WTC11 (cell line): Measurements from ENCODE around the gene PCDH12. TPM values are rescaled to one million over a fixed set of nuclear protein-coding genes. Genes with fewer than 3 reads are reported as not detected.

Source experiments
- CBFB ChIP-seq: sonication (generic); formaldehyde crosslinking; IDR thresholded peaks from 2 replicates; pipeline ENCODE4 v1.8.1; 2022; ENCODE audit warnings: mild to moderate bottlenecking, low read depth, missing genetic modification reagents
- CREB1 ChIP-seq: sonication (generic); formaldehyde crosslinking; IDR thresholded peaks from 2 replicates; pipeline ENCODE4 v1.8.0; 2023; ENCODE audit warnings: mild to moderate bottlenecking, missing genetic modification reagents
- CREM ChIP-seq: sonication (generic); formaldehyde crosslinking; IDR thresholded peaks from 2 replicates; pipeline ENCODE4 v1.8.1; 2022; ENCODE audit warnings: mild to moderate bottlenecking, missing genetic modification reagents, moderate library complexity
- ELF4 ChIP-seq: sonication (generic); formaldehyde crosslinking; IDR thresholded peaks from 2 replicates; pipeline ENCODE4 v1.8.1; 2022; ENCODE audit warnings: low read depth, mild to moderate bottlenecking, moderate library complexity, missing genetic modification reagents
- EMX1 ChIP-seq: fragments of 250-450 bp; sonication (Bioruptor Pico); IDR thresholded peaks from 2 replicates; pipeline ENCODE4 v1.8.0; 2021; ENCODE audit warnings: mild to moderate bottlenecking
- ESRRA ChIP-seq: sonication (generic); formaldehyde crosslinking; IDR thresholded peaks from 2 replicates; pipeline ENCODE4 v1.8.1; 2022; ENCODE audit warnings: mild to moderate bottlenecking, missing genetic modification reagents, borderline replicate concordance
- GRHL2 ChIP-seq: fragments of 250-450 bp; sonication (Bioruptor Pico); IDR thresholded peaks from 2 replicates; pipeline ENCODE4 v1.8.0; 2022; ENCODE audit warnings: mild to moderate bottlenecking, moderate library complexity; ENCODE audit not compliant: insufficient replicate concordance, severe bottlenecking
- JAZF1 ChIP-seq: fragments of 250-450 bp; sonication (Bioruptor Pico); IDR thresholded peaks from 2 replicates; pipeline ENCODE4 v1.9.0; 2021; ENCODE audit warnings: moderate library complexity, mild to moderate bottlenecking, inconsistent platforms
- JUN ChIP-seq: sonication (generic); formaldehyde crosslinking; IDR thresholded peaks from 2 replicates; pipeline ENCODE4 v1.8.0; 2023; ENCODE audit warnings: mild to moderate bottlenecking, missing genetic modification reagents
- KAT7 ChIP-seq: sonication (generic); formaldehyde crosslinking; IDR thresholded peaks from 2 replicates; pipeline ENCODE4 v1.8.1; 2023; ENCODE audit warnings: missing genetic modification reagents, mild to moderate bottlenecking, borderline replicate concordance
- NR2C2 ChIP-seq: sonication (generic); formaldehyde crosslinking; IDR thresholded peaks from 2 replicates; pipeline ENCODE4 v1.8.0; 2022; ENCODE audit warnings: mild to moderate bottlenecking, missing genetic modification reagents
- OVOL2 ChIP-seq: fragments of 250-450 bp; sonication (Bioruptor Pico); IDR thresholded peaks from 2 replicates; pipeline ENCODE4 v1.9.0; 2021; ENCODE audit warnings: mild to moderate bottlenecking, borderline replicate concordance
- ZBTB21 ChIP-seq: sonication (generic); formaldehyde crosslinking; IDR thresholded peaks from 2 replicates; pipeline ENCODE4 v1.8.1; 2023; ENCODE audit warnings: mild to moderate bottlenecking, missing genetic modification reagents, borderline replicate concordance
- ZNF121 ChIP-seq: sonication (generic); formaldehyde crosslinking; IDR thresholded peaks from 2 replicates; pipeline ENCODE4 v1.8.0; 2023; ENCODE audit warnings: missing genetic modification reagents
- total RNA-seq: library from RNA; stranded (reverse); gene quantifications from 3 replicates; pipeline ENCODE4 v1.2.3, GENCODE V29; 2021
- TF ChIP-seq, protein P1 (sequence below): sonication (generic); formaldehyde crosslinking; IDR thresholded peaks from 2 replicates; pipeline ENCODE4 v1.8.0; 2022; ENCODE audit warnings: missing genetic modification reagents
- TF ChIP-seq, protein P2 (sequence below): sonication (generic); formaldehyde crosslinking; IDR thresholded peaks from 2 replicates; pipeline ENCODE4 v1.8.1; 2023; ENCODE audit warnings: mild to moderate bottlenecking, missing genetic modification reagents
- TF ChIP-seq, protein P3 (sequence below): sonication (generic); formaldehyde crosslinking; IDR thresholded peaks from 2 replicates; pipeline ENCODE4 v1.8.0; 2022; ENCODE audit warnings: mild to moderate bottlenecking, missing genetic modification reagents
- TF ChIP-seq, protein P4 (sequence below): sonication (generic); formaldehyde crosslinking; IDR thresholded peaks from 2 replicates; pipeline ENCODE4 v1.8.1; 2022; ENCODE audit warnings: mild to moderate bottlenecking, missing genetic modification reagents, moderate library complexity, borderline replicate concordance
- TF ChIP-seq, protein P5 (sequence below): fragments of 250-450 bp; sonication (Bioruptor Pico); IDR thresholded peaks from 2 replicates; pipeline ENCODE4 v1.9.0; 2021; ENCODE audit warnings: mild to moderate bottlenecking
- TF ChIP-seq, protein P6 (sequence below): sonication (generic); formaldehyde crosslinking; IDR thresholded peaks from 2 replicates; pipeline ENCODE4 v1.8.1; 2023; ENCODE audit warnings: mild to moderate bottlenecking, missing genetic modification reagents, moderate library complexity
- TF ChIP-seq, protein P7 (sequence below): sonication (generic); formaldehyde crosslinking; IDR thresholded peaks from 2 replicates; pipeline ENCODE4 v1.8.1; 2022; ENCODE audit warnings: low read depth, mild to moderate bottlenecking, moderate library complexity, missing genetic modification reagents, borderline replicate concordance
- TF ChIP-seq, protein P8 (sequence below): fragments of 250-450 bp; sonication (Bioruptor Pico); conservative IDR thresholded peaks from 2 replicates; pipeline ENCODE4 v1.9.0; 2021; ENCODE audit warnings: mild to moderate bottlenecking
- TF ChIP-seq, protein P9 (sequence below): fragments of 250-450 bp; sonication (Bioruptor Pico); IDR thresholded peaks from 2 replicates; pipeline ENCODE4 v1.9.0; 2021; ENCODE audit warnings: moderate library complexity, mild to moderate bottlenecking, inconsistent platforms, borderline replicate concordance

PCDH12 gene
- total RNA-seq, 1 experiment from 2014 or later: 0.33 TPM

DNA sequence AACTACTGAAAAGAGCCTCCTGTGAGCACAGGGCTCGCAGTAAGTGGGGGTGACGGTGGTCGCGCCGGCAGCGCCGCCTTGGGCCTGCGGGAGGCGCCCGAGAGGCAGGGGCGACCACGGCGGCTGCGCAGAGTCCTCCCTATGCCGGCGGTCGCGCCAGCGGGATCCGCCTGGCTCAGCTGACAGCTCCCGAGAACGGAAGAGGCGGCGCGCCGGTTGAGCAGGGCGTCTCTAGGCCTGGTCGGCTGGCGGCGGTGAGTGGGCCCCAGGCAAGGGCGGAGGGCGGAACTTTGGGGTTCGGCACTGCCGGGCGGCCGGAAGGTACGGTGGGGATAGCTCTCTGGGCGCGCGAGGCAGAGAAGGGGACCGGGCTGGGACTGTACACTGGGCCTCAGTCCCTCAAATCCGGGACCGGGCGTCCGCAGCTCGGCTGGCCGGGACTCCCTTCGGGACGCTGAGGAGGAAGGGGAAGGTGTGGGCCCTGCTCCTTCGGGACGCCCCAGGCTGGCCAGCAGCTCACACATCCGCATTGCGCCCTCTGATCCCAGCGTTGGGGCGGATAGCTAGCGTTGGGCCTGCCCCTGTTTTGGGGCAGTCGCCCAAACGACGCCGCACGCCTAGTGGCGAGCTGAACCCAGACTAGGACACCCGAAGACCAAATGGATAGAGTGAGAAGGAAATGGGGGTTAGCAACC, 11.1 kb upstream of the PCDH12 start, which contains the start of gene RNF14 (continued):
- TF ChIP-seq, protein P1, sequence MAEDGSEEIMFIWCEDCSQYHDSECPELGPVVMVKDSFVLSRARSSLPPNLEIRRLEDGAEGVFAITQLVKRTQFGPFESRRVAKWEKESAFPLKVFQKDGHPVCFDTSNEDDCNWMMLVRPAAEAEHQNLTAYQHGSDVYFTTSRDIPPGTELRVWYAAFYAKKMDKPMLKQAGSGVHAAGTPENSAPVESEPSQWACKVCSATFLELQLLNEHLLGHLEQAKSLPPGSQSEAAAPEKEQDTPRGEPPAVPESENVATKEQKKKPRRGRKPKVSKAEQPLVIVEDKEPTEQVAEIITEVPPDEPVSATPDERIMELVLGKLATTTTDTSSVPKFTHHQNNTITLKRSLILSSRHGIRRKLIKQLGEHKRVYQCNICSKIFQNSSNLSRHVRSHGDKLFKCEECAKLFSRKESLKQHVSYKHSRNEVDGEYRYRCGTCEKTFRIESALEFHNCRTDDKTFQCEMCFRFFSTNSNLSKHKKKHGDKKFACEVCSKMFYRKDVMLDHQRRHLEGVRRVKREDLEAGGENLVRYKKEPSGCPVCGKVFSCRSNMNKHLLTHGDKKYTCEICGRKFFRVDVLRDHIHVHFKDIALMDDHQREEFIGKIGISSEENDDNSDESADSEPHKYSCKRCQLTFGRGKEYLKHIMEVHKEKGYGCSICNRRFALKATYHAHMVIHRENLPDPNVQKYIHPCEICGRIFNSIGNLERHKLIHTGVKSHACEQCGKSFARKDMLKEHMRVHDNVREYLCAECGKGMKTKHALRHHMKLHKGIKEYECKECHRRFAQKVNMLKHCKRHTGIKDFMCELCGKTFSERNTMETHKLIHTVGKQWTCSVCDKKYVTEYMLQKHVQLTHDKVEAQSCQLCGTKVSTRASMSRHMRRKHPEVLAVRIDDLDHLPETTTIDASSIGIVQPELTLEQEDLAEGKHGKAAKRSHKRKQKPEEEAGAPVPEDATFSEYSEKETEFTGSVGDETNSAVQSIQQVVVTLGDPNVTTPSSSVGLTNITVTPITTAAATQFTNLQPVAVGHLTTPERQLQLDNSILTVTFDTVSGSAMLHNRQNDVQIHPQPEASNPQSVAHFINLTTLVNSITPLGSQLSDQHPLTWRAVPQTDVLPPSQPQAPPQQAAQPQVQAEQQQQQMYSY (CRISPR knock-in tag): peak; percentile 57; the same call in 1 of the 2 replicates
- TF ChIP-seq, protein P2, sequence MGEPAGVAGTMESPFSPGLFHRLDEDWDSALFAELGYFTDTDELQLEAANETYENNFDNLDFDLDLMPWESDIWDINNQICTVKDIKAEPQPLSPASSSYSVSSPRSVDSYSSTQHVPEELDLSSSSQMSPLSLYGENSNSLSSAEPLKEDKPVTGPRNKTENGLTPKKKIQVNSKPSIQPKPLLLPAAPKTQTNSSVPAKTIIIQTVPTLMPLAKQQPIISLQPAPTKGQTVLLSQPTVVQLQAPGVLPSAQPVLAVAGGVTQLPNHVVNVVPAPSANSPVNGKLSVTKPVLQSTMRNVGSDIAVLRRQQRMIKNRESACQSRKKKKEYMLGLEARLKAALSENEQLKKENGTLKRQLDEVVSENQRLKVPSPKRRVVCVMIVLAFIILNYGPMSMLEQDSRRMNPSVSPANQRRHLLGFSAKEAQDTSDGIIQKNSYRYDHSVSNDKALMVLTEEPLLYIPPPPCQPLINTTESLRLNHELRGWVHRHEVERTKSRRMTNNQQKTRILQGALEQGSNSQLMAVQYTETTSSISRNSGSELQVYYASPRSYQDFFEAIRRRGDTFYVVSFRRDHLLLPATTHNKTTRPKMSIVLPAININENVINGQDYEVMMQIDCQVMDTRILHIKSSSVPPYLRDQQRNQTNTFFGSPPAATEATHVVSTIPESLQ: no peak
- TF ChIP-seq GRHL2 (CRISPR knock-in tag) (no peak), CBFB (CRISPR knock-in tag) (no peak), ELF4 (CRISPR knock-in tag) (no peak), CREM (CRISPR knock-in tag) (no peak), ESRRA (CRISPR knock-in tag) (no peak), NR2C2 (CRISPR knock-in tag) (no peak), CREB1 (CRISPR knock-in tag) (no peak), ZNF121 (no peak), KAT7 (CRISPR knock-in tag) (0 out of 2 replicates have a peak, but pooled peaks have one; percentile 63), EMX1 (no peak), JUN (no peak), JAZF1 (CRISPR knock-in tag) (no peak), ZBTB21 (CRISPR knock-in tag) (no peak), OVOL2 (CRISPR knock-in tag) (no peak)
- TF ChIP-seq, protein P3, sequence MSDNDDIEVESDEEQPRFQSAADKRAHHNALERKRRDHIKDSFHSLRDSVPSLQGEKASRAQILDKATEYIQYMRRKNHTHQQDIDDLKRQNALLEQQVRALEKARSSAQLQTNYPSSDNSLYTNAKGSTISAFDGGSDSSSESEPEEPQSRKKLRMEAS: peak; percentile 67; the same call in 1 of the 2 replicates
- TF ChIP-seq, protein P4, sequence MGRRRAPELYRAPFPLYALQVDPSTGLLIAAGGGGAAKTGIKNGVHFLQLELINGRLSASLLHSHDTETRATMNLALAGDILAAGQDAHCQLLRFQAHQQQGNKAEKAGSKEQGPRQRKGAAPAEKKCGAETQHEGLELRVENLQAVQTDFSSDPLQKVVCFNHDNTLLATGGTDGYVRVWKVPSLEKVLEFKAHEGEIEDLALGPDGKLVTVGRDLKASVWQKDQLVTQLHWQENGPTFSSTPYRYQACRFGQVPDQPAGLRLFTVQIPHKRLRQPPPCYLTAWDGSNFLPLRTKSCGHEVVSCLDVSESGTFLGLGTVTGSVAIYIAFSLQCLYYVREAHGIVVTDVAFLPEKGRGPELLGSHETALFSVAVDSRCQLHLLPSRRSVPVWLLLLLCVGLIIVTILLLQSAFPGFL: no peak
- TF ChIP-seq, protein P5, sequence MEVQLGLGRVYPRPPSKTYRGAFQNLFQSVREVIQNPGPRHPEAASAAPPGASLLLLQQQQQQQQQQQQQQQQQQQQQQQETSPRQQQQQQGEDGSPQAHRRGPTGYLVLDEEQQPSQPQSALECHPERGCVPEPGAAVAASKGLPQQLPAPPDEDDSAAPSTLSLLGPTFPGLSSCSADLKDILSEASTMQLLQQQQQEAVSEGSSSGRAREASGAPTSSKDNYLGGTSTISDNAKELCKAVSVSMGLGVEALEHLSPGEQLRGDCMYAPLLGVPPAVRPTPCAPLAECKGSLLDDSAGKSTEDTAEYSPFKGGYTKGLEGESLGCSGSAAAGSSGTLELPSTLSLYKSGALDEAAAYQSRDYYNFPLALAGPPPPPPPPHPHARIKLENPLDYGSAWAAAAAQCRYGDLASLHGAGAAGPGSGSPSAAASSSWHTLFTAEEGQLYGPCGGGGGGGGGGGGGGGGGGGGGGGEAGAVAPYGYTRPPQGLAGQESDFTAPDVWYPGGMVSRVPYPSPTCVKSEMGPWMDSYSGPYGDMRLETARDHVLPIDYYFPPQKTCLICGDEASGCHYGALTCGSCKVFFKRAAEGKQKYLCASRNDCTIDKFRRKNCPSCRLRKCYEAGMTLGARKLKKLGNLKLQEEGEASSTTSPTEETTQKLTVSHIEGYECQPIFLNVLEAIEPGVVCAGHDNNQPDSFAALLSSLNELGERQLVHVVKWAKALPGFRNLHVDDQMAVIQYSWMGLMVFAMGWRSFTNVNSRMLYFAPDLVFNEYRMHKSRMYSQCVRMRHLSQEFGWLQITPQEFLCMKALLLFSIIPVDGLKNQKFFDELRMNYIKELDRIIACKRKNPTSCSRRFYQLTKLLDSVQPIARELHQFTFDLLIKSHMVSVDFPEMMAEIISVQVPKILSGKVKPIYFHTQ (CRISPR knock-in tag): no peak
- TF ChIP-seq, protein P6, sequence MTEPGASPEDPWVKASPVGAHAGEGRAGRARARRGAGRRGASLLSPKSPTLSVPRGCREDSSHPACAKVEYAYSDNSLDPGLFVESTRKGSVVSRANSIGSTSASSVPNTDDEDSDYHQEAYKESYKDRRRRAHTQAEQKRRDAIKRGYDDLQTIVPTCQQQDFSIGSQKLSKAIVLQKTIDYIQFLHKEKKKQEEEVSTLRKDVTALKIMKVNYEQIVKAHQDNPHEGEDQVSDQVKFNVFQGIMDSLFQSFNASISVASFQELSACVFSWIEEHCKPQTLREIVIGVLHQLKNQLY (CRISPR knock-in tag): no peak
- TF ChIP-seq, protein P7, sequence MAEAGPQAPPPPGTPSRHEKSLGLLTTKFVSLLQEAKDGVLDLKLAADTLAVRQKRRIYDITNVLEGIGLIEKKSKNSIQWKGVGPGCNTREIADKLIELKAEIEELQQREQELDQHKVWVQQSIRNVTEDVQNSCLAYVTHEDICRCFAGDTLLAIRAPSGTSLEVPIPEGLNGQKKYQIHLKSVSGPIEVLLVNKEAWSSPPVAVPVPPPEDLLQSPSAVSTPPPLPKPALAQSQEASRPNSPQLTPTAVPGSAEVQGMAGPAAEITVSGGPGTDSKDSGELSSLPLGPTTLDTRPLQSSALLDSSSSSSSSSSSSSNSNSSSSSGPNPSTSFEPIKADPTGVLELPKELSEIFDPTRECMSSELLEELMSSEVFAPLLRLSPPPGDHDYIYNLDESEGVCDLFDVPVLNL (CRISPR knock-in tag): no peak
- TF ChIP-seq, protein P8, sequence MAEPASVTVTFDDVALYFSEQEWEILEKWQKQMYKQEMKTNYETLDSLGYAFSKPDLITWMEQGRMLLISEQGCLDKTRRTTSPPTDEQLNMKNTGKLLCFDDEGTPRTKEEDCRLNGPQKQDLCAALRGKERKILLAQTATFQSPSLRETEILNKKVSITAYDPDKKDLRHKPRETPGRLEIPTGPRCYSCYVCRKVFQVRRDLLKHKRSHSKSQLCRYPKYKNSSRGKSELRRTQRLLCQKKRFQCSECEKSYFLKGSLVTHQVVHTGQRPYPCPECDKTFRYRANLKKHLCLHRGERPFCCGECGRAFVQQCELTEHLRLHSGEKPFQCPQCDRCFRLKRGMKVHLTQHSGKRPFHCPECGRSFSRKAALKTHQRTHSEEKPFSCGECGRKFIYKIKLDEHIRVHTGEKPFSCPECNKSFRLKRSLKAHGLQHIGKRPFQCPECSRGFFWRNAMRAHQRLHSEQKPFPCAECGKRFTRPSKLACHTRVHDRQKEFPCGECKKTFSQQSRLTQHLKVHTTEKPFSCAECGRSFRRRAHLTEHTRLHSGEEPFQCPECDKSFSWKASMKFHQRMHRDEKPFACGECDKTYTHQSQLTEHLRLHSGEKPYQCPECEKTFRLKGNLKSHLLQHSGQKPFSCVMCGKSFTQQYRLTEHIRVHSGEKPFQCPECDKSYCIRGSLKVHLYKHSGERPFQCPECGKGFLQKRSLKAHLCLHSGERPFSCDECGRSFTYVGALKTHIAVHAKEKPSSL (CRISPR knock-in tag): no peak
- TF ChIP-seq, protein P9, sequence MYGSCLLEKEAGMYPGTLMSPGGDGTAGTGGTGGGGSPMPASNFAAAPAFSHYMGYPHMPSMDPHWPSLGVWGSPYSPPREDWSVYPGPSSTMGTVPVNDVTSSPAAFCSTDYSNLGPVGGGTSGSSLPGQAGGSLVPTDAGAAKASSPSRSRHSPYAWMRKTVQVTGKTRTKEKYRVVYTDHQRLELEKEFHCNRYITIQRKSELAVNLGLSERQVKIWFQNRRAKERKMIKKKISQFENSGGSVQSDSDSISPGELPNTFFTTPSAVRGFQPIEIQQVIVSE (CRISPR knock-in tag): no peak
